Mucosa of rectum (tissue), 2 donors: ENCODE results near the gene EXOC6.
A peak's percentile ranks its signal among the peaks of the same experiment; 100 is the strongest.

Experiments used
- H3K27ac ChIP-seq, 2 donors: one replicate each; pipeline ENCODE4 v1.7.0; 2013; ENCODE audit warnings: inconsistent platforms in 2 of 2, low read depth in 2 of 2, low read length in 2 of 2
- H3K27me3 ChIP-seq, 2 donors: one replicate each; pipeline ENCODE4 v1.7.0; 2013; ENCODE audit warnings: low read length in 2 of 2; ENCODE audit not compliant: control insufficient read depth in 2 of 2, insufficient read depth in 2 of 2
- H3K36me3 ChIP-seq, 2 donors: one replicate each; pipeline ENCODE4 v1.7.0; 2013; ENCODE audit warnings: low read length in 2 of 2; ENCODE audit not compliant: control insufficient read depth in 2 of 2, insufficient read depth in 2 of 2
- H3K4me1 ChIP-seq, 2 donors: one replicate each; pipeline ENCODE4 v1.7.0; 2013; ENCODE audit warnings: low read length in 2 of 2, mild to moderate bottlenecking in 1 of 2; ENCODE audit not compliant: control insufficient read depth in 2 of 2, insufficient read depth in 2 of 2
- H3K4me3 ChIP-seq, 2 donors: one replicate each; pipeline ENCODE4 v1.7.0; 2013; ENCODE audit warnings: low read length in 2 of 2
- H3K9ac ChIP-seq, 2 donors: one replicate each; pipeline ENCODE4 v1.7.0; 2013; ENCODE audit warnings: low read length in 2 of 2, low read depth in 1 of 2, mild to moderate bottlenecking in 1 of 2
- H3K9me3 ChIP-seq, 2 donors: one replicate each; pipeline ENCODE4 v1.7.0; 2013; ENCODE audit warnings: low read length in 2 of 2; ENCODE audit not compliant: control insufficient read depth in 2 of 2
- donor health status: healthy.
- donor health status: Normal muscosa, but diverticular disease.

EXOC6 gene

DNA sequence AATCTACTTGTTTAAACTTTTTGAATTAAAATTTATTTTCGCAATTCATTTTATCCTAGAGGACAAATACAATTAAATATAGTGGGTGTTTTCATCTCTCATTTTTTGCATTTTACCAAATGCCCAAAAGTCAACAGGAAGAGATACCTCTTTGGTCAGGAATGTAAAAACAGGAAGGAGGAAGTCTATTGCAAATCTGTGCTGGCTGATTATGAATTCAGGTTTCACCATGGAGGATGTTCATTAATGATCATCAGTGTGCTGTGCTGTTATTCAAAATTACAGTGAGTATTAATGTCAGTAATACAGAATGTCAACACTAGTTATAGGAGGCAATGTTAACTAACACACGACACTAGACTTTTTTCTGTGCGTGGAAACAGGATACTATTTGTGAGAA lies 24.7 kb downstream of the EXOC6 start:
- no peaks in the 10 kb centered on the region for H3K36me3 ChIP-seq
- H3K9me3 ChIP-seq: no peaks in the 10 kb centered on the region
- H3K4me3 ChIP-seq: no peak overlapping the region
- H3K27ac ChIP-seq: no peak overlapping the region
- H3K9ac ChIP-seq: no peak overlapping the region
- H3K27me3 ChIP-seq: no peaks in the 10 kb centered on the region
- peaks cover 0 to 3% of the 10 kb centered on the region in 2 donors for H3K4me1 ChIP-seq

GRCh38 chr10:92876509-92877036 lies 28.3 kb downstream of the EXOC6 start:
- Histone ChIP-seq H3K27ac (no peak overlapping the region), H3K4me3 (no peak overlapping the region), H3K27me3 (no peaks in the 10 kb centered on the region), H3K9ac (no peak overlapping the region), H3K9me3 (no peaks in the 10 kb centered on the region), H3K4me1 (no peaks in the 10 kb centered on the region), H3K36me3 (no peaks in the 10 kb centered on the region)

DNA sequence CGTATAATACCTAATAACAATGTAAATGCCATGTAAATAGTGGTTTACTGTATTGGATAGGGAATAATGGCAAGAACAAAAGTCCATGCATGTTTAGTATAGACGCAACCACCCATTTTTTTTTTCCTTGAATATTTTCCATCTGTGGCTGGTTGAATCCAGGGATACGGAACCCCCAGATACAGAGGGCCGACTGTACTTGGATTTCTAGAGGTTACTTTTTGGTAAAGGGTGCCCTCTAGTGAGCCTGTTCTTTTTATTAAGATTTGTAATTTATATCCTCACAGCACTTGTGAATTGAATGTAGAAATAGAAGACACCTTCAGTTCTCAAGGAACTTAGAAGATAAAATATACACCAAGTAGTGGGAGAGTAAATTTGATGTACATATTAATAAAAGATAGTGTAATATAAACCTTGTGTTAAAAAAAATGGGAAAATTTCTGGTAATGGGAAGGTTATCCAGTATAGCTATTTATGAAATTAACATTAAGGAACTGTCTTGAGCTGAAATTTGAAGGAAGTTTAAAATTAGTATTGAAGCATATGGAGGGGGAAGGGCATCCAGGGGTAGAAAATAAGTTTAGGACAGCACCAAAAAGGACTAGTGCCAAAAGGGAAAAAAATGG lies 32.0 kb downstream of the EXOC6 start:
- no peak overlapping the region for H3K27ac ChIP-seq
- H3K4me3 ChIP-seq: no peak overlapping the region
- no peaks in the 10 kb centered on the region for H3K36me3 ChIP-seq
- H3K9ac ChIP-seq: no peak overlapping the region
- H3K27me3 ChIP-seq: no peaks in the 10 kb centered on the region
- no peaks in the 10 kb centered on the region for H3K4me1 ChIP-seq
- H3K9me3 ChIP-seq: no peaks in the 10 kb centered on the region

- Histone ChIP-seq H3K9me3 (no peaks in the 10 kb centered on the region), H3K27ac (no peak overlapping the region), H3K9ac (no peak overlapping the region), H3K4me3 (no peak overlapping the region), H3K27me3 (no peaks in the 10 kb centered on the region), H3K36me3 (no peaks in the 10 kb centered on the region), H3K4me1 (no peaks in the 10 kb centered on the region)
These were observed 32.6 kb downstream of the EXOC6 start for GRCh38 chr10:92880917-92881316.

DNA sequence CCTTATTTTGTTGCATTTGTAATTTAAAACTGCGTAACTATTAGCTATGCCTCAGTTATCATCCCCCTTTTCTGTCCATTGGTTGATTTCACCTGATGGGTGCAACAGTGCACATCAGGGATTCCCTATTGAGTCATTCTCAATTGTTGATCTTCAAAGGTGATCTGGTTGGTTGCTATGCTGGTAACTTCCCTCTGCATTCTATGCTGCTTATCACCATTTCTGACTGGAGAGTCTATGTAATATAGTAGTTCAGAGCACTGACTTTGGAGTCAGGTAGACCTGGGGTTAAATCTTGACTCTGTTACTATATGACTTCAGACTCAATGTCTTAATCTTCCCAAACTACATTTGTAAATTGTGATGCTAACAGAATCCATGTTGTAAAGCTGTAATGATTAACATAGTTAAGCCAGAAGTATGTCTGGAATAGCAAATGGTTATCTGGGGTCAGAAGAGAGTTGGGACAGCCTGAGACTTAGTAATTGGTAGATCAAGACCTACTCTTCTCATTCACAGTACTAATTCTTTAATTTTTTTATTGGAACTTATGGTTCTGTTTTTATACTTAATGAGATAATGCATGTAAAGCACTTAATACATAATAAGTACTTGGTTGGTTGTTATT lies 38.1 kb downstream of the EXOC6 start:
- no peaks in the 10 kb centered on the region for H3K36me3 ChIP-seq
- no peaks in the 10 kb centered on the region for H3K4me1 ChIP-seq
- no peak overlapping the region for H3K9ac ChIP-seq
- no peaks in the 10 kb centered on the region for H3K27me3 ChIP-seq
- H3K27ac ChIP-seq: no peak overlapping the region
- H3K9me3 ChIP-seq: no peaks in the 10 kb centered on the region
- H3K4me3 ChIP-seq: no peak overlapping the region

DNA sequence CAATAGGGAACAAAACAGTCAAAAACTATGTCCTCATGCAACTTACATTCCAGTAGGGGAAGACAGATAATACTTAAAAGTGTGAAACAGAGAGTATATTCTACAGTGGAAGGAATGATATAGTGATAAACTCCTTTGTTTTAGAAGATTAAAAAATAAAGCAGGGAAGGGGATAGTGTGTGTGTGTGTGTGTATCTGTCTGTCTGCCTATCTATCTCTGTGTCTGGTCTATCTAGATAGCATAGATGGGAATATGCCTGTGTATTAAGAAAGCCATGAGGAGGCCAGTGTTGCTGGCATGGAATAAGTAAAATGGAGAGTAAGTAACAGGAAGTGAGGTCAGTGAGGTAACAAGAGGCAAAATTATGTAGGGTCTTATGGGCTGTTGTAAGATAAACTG lies 42.2 kb downstream of the EXOC6 start:
- H3K27ac ChIP-seq: no peak overlapping the region
- H3K4me3 ChIP-seq: no peak overlapping the region
- H3K4me1 ChIP-seq: peaks cover 5 to 11% of the 10 kb centered on the region in 2 donors
- no peaks in the 10 kb centered on the region for H3K9me3 ChIP-seq
- H3K36me3 ChIP-seq: no peaks in the 10 kb centered on the region
- no peak overlapping the region for H3K9ac ChIP-seq
- H3K27me3 ChIP-seq: no peaks in the 10 kb centered on the region

- H3K36me3 ChIP-seq: no peaks in the 10 kb centered on the region
- H3K9me3 ChIP-seq: no peaks in the 10 kb centered on the region
- peak overlapping the region in 1 of 2 donors; percentile 21 for H3K27ac ChIP-seq
- H3K4me3 ChIP-seq: no peak overlapping the region
- peaks cover 5 to 11% of the 10 kb centered on the region in 2 donors for H3K4me1 ChIP-seq
- H3K27me3 ChIP-seq: no peaks in the 10 kb centered on the region
- no peak overlapping the region for H3K9ac ChIP-seq
These were observed 43.8 kb downstream of the EXOC6 start for GRCh38 chr10:92891885-92892690.

GRCh38 chr10:92892691-92893054 lies 44.4 kb downstream of the EXOC6 start:
- H3K4me3 ChIP-seq: no peak overlapping the region
- H3K36me3 ChIP-seq: peaks cover 0 to under 1% of the 10 kb centered on the region in 2 donors
- H3K9me3 ChIP-seq: no peaks in the 10 kb centered on the region
- H3K27me3 ChIP-seq: no peaks in the 10 kb centered on the region
- H3K9ac ChIP-seq: no peak overlapping the region
- H3K4me1 ChIP-seq: peaks cover 5 to 11% of the 10 kb centered on the region in 2 donors
- H3K27ac ChIP-seq: peak overlapping the region in 1 of 2 donors; percentile 21

- no peaks in the 10 kb centered on the region for H3K9me3 ChIP-seq
- H3K4me3 ChIP-seq: no peak overlapping the region
These were observed 45.8 kb downstream of the EXOC6 start for GRCh38 chr10:92894081-92894655.

GRCh38 chr10:92897916-92898315 lies 49.6 kb downstream of the EXOC6 start:
- Histone ChIP-seq H3K27me3 (no peaks in the 10 kb centered on the region), H3K36me3 (peaks cover 0 to 3% of the 10 kb centered on the region in 2 donors), H3K9me3 (no peaks in the 10 kb centered on the region), H3K27ac (no peak overlapping the region), H3K4me1 (no peaks in the 10 kb centered on the region), H3K9ac (no peak overlapping the region), H3K4me3 (no peak overlapping the region)

More at GRCh38 chr10:92894081-92894655, 45.8 kb downstream of the EXOC6 start:
- no peaks in the 10 kb centered on the region for H3K27me3 ChIP-seq
- H3K4me1 ChIP-seq: peaks cover 5 to 11% of the 10 kb centered on the region in 2 donors
- peaks cover 0 to 3% of the 10 kb centered on the region in 2 donors for H3K36me3 ChIP-seq
- no peak overlapping the region for H3K9ac ChIP-seq
- H3K27ac ChIP-seq: no peak overlapping the region
